Psoas muscle (tissue), 8 donors: ENCODE measurements around the gene ABCA12. TPM values are rescaled to one million over a fixed set of nuclear protein-coding genes. Genes with fewer than 3 reads are reported as not detected.

Experiments
- ATAC-seq, 4 donors: fragments of 200-7000 bp; cut with Tn5 transposase; one replicate each; pipeline ENCODE4 v1.9.1; 2020; ENCODE audit warnings: moderate library complexity in 3 of 4, mild to moderate bottlenecking in 2 of 4
- DNase-seq, 2 donors: peaks; one replicate each; pipeline ENCODE4 v3.0.0-alpha.2; 2020
- H3K27ac ChIP-seq: fragments of 200-600 bp; one replicate; pipeline ENCODE4 v1.8.0; 2022
- H3K27me3 ChIP-seq, 3 donors: fragments of 200-600 bp in 1 of 3; one replicate each; pipeline versions ENCODE4 v1.6.1 to v1.8.0; 2013 to 2022; ENCODE audit warnings: low read length in 2 of 3, mild to moderate bottlenecking in 2 of 3, moderate library complexity in 1 of 3; ENCODE audit not compliant: insufficient read depth in 3 of 3
- H3K36me3 ChIP-seq, 2 donors: fragments of 200-600 bp in 1 of 2; one replicate each; pipeline versions ENCODE4 v1.6.1 to v1.8.0; 2013 to 2022; ENCODE audit warnings: low read depth in 1 of 2, mild to moderate bottlenecking in 1 of 2, moderate library complexity in 1 of 2; ENCODE audit not compliant: insufficient read depth in 1 of 2
- H3K4me1 ChIP-seq: fragments of 200-600 bp; one replicate; pipeline ENCODE4 v1.8.0; 2022
- H3K4me3 ChIP-seq: fragments of 200-600 bp; one replicate; pipeline ENCODE4 v1.8.0; 2022; ENCODE audit warnings: mild to moderate bottlenecking
- H3K9me3 ChIP-seq: fragments of 200-600 bp; one replicate; pipeline ENCODE4 v1.8.0; 2022
- WGBS, 3 donors: extraction: QIAGEN DNeasy Blood & Tissue Kit; methylation state at CpG; one replicate each; pipeline versions ENCODE4 v1.1.6 to v1.1.7; 2013; 5-methylcytosine and 5-hydroxymethylcytosine counted together
- intact Hi-C, 2 donors: fragments of 100-400 bp; cut with DNase I; formaldehyde crosslinking; loops; one replicate each; pipeline versions ENCODE4 v1.11.0 to v1.14.2; 2022
- polyA plus RNA-seq, 3 donors: library from polyadenylated mRNA; stranded (reverse); fragments of 200-250 nt; gene quantifications; one replicate each; pipeline ENCODE4 v1.2.3, GENCODE V29; 2013
- total RNA-seq, 4 donors: library from RNA; stranded (reverse); fragmentation: NEBNext Ultra II Directional in 2 of 4; extraction: Animal tissue kit (Norgen Biotek cat#: 25700) in 2 of 4; gene quantifications; one replicate each; pipeline versions ENCODE4 v1.2.1 to v1.2.4, GENCODE V29; 2021 to 2023
- TF ChIP-seq, protein P1 (sequence below): fragments of 200-600 bp; IDR thresholded peaks from one replicate; pipeline ENCODE4 v1.8.0; 2022; ENCODE audit warnings: antibody characterized with exemption
- donor health status: healthy with polysubstance abuse.
- donor health status: DM: no; HTN: no; CAD: no; lungs with moderate emphysema.
- donor health status: Bipolar disorder and iron deficiency.
- donor health status: healthy.
- donor health status: DM: yes; HTN: yes; CAD: no.
- donor health status: DM: no; HTN: no; CAD: no.
- donor health status: DM: no; HTN: no; CAD: no.
- donor health status: DM: yes; HTN: yes; CAD: no.

Gene ABCA12
- total and polyA plus RNA-seq, 7 donors, result not detected

DNA sequence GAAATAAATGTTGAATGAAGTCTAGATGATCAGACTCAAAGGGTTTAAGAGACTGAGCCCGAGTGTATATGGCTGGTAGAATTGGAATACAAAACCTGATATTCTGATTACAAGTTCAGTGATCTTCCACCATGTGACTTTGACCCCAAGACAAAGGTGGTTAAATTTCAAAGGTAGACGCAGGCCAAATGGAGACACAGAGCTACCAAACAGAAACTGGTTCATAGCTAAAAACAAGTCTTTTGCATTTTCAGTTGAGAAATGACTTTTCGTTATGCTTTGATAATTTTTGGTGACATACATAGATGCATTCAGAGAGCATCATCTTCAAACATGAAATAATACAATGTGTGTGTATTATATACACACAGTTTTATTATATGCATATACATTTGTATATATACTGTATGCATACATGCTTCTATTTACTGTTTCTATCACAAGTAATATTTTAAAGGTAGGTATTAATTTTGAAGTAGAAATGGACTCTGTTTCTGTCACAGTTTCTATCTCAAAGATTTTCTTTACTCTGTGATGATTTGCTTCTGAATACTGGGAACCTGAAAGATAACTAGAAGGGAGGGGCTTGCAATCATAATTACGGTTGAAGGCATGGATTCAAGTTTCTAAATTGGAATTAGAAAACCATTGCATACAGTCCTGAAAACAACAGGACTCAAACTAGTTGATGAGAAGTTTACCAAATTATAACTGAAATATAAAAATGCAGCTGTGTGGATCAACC, 142.3 kb downstream of the ABCA12 start:
- no peak for DNase-seq

GRCh38 chr2:214995409-214995808, 143.0 kb downstream of the ABCA12 start:
- Histone ChIP-seq H3K4me1 (no peaks in the 10 kb centered on the region), H3K36me3 (no peaks in the 10 kb centered on the region), H3K4me3 (no peak overlapping the region), H3K9me3 (no peaks in the 10 kb centered on the region), H3K27me3 (peaks cover 0 to 2% (median 0%) of the 10 kb centered on the region in 3 donors), H3K27ac (no peak overlapping the region)
- TF ChIP-seq, protein P1, sequence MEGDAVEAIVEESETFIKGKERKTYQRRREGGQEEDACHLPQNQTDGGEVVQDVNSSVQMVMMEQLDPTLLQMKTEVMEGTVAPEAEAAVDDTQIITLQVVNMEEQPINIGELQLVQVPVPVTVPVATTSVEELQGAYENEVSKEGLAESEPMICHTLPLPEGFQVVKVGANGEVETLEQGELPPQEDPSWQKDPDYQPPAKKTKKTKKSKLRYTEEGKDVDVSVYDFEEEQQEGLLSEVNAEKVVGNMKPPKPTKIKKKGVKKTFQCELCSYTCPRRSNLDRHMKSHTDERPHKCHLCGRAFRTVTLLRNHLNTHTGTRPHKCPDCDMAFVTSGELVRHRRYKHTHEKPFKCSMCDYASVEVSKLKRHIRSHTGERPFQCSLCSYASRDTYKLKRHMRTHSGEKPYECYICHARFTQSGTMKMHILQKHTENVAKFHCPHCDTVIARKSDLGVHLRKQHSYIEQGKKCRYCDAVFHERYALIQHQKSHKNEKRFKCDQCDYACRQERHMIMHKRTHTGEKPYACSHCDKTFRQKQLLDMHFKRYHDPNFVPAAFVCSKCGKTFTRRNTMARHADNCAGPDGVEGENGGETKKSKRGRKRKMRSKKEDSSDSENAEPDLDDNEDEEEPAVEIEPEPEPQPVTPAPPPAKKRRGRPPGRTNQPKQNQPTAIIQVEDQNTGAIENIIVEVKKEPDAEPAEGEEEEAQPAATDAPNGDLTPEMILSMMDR, result no peak
- no peak for DNase-seq
- intact Hi-C loops, result no loop called here
- ATAC-seq, result no peak
- 71 to 81% (median 80%) methylated on average over 4 of the region's 4 CpGs for WGBS, 3 donors

More for the DNA sequence above, 142.3 kb downstream of the ABCA12 start:
- H3K27ac ChIP-seq, result no peak overlapping the region
- H3K27me3 ChIP-seq, result peaks cover 0 to 5% (median 0%) of the 10 kb centered on the region in 3 donors
- H3K4me3 ChIP-seq, result no peak overlapping the region
- TF ChIP-seq, protein P1, result no peak
- no peaks in the 10 kb centered on the region for H3K9me3 ChIP-seq
- intact Hi-C loops, result no loop called here
- no peaks in the 10 kb centered on the region for H3K36me3 ChIP-seq
- H3K4me1 ChIP-seq, result no peaks in the 10 kb centered on the region
- WGBS, 3 donors, result 75 to 81% (median 77%) methylated on average over 4 of the region's 4 CpGs
- ATAC-seq, result no peak

GRCh38 chr2:214992911-214993310, 145.5 kb downstream of the ABCA12 start:
- Histone ChIP-seq H3K4me3 (no peak overlapping the region), H3K9me3 (no peaks in the 10 kb centered on the region), H3K4me1 (no peaks in the 10 kb centered on the region), H3K27ac (no peak overlapping the region), H3K27me3 (no peaks in the 10 kb centered on the region), H3K36me3 (no peaks in the 10 kb centered on the region)
- 61 to 67% (median 66%) methylated on average over 4 of the region's 4 CpGs for WGBS, 3 donors
- DNase-seq (no peak), ATAC-seq (no peak)
- intact Hi-C loops, result no loop called here
- TF ChIP-seq, protein P1, result no peak

DNA sequence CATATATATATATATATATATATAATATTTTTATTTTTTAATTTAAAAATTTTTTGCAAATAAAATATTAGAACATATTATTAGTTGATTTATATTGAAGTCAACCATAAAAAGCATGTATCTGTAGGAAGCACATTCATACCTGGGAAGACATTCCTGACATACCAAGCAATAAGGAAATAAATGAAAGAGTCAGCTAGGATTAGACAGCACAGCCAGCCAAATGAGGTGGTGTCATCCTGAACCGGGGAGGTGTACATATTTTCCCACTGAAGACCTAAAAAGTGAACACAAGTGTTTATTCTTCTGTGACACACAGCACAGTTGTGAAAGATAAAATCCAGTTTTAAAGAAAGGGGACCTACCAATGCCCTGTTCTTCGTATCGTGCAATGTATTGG, 149.2 kb downstream of the ABCA12 start:
- DNase-seq (no peak), ATAC-seq (no peak)
- Histone ChIP-seq H3K27ac (no peak overlapping the region), H3K9me3 (no peaks in the 10 kb centered on the region), H3K27me3 (no peaks in the 10 kb centered on the region), H3K4me3 (no peak overlapping the region), H3K4me1 (no peaks in the 10 kb centered on the region), H3K36me3 (no peaks in the 10 kb centered on the region)
- 75 to 89% (median 84%) methylated on average over 3 of the region's 3 CpGs for WGBS, 3 donors
- TF ChIP-seq, protein P1, result no peak
- intact Hi-C loops, result no loop called here

DNA sequence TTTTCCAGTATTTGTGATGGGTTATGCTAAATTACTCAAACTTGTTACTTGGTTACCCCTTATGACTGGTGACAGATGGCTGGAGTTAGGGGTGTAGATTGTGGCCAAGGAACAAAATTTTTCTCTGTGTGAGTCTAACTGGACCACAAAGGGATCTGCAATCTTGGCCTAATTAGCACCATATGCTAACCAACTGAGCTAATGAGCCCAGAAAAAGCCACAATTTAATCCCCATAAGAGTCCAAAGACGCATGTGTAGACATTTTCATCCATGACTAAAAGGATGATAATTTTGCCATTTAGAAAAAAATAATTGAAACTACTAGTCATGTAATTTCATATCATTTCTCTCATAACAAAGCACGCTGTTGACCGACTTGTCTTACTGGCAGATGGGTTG, 151.2 kb downstream of the ABCA12 start:
- no peaks in the 10 kb centered on the region for H3K36me3 ChIP-seq
- no peaks in the 10 kb centered on the region for H3K27me3 ChIP-seq
- TF ChIP-seq, protein P1, result no peak
- 80 to 88% (median 83%) methylated on average over 3 of the region's 3 CpGs for WGBS, 3 donors
- DNase-seq, result no peak
- H3K27ac ChIP-seq, result no peak overlapping the region
- H3K9me3 ChIP-seq, result no peaks in the 10 kb centered on the region
- H3K4me3 ChIP-seq, result no peak overlapping the region
- ATAC-seq, result no peak
- no peaks in the 10 kb centered on the region for H3K4me1 ChIP-seq
- intact Hi-C loops, result no loop called here
